ENCODE results near the gene CFAP90.

The CFAP90 gene

DNA sequence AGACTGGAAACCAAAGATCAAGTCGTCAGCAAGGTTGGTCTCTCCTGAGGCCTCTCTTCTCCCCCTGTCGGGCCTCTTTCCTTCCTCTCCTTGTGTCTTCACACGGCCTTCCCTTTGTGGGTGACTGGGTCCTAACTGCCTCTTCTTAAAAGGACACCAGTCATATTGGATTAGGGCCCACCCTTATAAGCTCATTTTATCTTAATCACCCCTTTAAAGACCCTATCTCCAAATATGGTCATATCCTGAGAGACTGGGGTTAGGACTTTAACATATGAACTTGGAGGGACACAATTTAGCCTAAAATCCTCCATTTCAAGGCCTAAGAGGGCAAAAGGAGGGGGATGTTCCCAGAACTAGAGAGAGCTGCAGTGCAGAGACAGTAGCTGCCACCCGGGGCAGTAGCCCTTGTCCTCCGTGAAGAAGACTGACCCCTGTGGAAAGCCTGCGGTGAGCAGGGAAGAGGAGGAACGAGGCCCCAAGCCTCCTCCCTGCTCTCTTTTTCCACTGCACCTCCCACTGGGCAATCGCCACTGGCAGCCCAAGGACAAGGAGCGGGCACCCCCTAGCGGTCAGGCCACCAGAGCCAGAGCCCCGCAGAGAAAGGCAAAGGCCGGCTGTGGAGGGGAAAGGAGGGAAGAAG lies 34.9 kb downstream of the CFAP90 start:
- DNase-seq = no peak

DNA sequence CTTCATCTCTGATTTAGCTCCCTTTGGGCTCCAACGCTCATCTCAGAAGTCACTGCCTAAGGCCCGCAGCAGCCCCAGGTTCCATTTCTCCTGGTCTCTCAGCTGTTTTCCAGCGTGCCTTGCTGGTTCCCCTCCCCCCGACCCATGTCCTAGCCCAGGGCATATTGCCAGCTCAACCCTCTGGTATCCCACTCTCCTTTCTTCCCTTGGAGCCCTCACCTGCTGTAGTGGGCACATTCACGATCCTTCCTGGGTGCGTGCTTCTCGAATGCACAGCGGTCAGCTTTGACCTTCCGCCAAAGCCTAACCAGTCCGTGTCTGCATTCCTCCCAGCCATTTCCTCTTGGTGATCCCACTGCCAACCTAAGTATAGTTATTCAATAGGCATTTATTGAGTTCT lies 36.1 kb downstream of the CFAP90 start:
- DNase-seq = no peak

DNA sequence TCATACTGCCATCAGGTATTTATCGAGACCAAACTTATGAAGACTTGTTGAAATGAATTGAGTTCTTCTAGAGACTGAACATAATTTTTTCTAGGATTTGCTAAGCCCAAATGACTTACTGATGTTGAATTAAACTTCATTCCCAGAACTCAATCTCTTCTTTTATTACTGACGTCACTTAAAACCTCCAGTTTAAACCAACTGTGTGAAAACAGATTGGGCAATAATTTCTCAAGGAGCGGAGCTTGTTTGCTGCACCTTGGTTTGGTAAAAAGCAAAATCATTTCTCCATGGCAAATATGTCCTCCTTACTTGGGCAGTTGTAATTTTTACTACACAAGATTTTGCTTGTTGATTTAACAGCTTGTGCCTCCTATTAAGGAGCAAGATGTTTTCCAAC lies 37.4 kb downstream of the CFAP90 start:
- DNase-seq = no peak

DNA sequence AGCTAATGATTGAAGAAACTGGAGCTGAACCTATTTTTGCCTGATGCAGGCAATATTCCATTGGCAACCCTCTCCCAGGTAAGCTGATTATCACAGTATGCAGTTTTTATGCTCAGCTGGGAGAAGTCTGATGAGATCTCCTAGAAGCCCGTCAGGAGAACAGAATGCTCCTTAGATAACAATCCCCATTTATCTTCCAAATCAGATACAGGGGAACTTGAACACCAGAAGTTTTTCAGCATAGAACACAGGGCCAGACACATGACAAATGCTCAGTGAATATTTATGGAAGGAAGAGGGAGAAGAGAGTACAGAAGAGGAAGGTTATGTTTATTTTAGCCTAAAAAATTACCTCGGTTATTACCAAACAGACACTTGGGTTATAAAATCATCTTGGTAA lies 37.9 kb downstream of the CFAP90 start:
- no peak for DNase-seq

DNA sequence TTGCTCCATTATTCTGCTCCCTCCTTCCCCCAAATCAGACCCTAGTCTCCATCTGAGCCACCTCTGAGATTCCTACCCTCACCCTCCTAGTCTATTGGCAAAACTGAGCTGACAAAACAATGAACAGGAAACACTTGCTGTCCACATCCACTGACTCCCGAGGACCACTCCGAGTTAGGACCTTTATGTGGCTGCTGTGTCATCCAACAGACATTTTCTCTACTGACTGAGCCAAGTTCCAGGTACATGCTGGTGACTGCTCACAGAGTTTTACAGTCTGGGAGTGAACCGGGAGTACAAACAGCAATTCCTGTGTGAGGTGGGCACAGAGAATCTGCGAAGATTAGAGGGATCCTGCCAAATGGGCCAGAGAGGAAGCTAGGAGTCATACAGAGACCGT lies 39.2 kb downstream of the CFAP90 start:
- no peak for DNase-seq

DNA sequence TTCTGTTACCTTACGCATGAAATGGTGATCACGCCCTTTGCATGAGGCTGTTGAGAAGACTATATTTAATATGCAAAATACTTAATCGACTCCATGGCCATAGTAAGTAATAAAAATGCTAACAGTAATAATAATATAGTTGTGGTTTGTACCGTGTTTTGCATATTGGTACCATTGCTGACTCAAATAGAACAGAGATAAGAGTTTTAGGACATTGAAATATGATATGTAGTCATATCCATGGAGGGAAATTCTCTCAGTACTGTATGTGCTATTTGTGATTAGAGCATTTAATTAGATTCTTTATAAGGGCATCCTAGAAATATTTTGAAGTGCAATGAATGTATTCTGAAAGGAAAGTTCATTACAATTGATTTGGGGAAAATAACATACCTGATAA lies 41.9 kb downstream of the CFAP90 start:
- DNase-seq = no peak

DNA sequence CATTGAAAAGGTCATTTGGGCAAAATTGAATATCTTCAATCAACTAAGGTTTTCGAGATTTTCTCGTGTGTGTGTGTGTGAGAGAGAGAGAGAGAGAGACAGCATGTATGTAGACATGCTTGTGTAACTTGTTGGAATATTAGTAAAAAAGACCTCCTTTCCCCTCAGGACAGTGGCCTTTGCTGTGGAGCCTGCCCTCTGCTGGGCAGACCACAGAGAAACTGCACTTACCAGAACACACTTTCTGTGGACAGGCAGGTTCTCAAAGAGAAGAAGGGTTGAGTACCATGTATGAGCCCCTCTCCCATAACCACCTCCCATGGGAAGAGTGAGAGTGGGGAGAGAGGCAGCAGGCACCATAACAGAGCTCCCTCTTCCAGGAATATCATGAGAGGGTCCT lies 45.6 kb downstream of the CFAP90 start:
- DNase-seq = no peak

DNA sequence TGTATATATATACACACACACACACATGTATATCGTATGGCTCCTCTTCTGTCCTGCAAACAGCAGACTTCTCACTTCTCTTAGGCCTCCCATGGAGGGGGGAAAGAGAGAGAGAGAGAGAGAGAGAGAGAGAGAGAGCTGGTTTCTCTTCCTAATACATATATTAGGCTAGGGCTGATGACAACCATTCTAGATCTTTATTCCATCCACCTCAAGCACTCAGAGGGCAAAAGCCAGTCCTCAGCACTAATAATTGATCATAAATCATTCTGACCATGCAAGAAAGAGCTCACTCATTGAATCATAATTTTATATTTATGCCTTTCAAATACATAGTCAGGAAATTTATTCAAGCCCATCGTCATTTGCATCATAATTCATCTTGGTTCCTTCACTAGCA lies 47.0 kb downstream of the CFAP90 start:
- DNase-seq = no peak

DNA sequence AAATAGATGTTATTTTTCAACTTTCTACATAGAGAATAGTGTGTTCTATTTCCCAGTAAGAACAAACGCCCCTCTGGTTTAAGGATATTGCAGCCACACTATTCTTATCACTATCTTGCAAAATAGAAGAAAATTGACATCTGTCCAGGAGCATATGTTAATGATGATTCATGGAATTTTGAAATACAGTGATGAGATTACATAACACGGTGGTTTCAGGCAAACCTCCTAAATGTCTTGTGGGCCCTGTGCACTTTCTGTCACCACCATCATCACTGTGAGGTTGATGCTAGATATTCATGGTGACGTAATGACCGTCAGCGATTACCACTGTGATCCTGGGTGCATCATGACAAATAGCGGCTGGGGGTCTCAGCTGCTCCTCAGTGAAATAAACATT lies 48.1 kb downstream of the CFAP90 start:
- no peak for DNase-seq

DNA sequence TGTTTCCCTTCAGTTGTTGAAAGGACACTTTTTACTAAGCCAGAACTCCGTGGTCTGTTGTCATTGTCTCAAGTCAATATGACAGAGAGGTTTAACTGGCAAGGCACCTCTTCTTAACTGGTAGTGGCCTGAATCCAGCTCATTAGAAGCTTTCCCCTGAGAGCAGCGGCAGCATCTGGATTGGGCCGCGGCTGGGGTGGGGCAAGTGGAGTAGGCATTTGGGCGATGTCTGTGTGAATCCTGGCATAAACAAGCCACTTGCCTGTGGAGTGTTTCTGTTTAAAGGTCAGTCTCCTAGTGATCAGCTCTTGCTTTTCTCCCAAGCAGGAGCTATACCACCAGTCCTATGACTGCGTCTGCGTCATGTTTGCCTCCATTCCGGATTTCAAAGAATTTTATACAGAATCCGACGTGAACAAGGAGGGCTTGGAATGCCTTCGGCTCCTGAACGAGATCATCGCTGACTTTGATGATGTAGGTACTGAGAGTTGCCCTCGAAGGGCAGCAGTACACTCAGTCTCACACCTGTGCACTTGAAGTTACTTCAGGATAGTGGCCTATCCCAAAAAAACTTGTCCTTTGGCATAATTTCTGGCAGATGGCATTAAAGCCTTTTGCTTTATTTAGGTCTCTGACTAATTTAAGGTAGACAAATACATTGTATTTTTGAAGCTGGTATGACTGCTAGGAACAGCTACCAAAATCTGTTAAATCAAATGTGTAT lies 48.9 kb downstream of the CFAP90 start:
- DNase-seq = peak; percentile 54

DNA sequence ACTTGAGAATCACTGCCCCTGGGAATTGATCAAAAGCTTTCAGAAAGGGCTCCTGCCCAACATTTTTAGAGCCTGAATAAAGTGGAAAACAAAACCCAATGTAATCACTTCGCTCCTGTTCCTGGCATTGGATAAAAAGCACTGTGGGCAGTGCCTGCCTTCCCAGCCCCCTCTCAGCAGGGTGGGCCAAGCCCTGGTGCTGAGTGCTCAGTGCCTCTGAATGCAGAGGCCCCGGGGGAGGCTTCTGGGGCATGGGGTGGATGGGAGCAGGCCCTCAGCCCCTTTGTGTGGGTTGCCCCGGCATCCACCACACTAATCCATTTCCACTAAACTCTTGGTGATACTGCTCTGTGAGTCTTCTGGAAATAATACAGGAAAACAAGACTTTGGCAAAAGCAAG lies 55.6 kb downstream of the CFAP90 start:
- no peak for DNase-seq

DNA sequence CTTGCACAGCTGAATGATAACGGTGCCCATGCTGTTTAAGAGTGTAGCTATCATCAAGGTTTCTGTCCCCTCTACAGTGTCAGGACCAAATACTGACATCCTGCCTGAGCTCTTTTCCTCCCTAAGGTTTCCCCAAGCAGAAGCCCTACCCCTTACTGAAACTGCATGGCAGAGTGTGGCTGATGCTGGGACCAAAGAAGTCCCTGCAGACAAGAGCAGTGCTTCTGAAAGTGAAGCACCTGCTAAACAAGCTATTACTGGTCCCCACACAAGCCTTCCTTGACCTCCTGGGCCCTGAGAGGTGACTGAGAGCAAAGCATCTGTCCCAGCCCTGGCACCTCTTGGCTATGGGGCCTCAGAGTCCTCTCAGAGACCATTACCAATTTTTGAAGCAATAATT lies 56.1 kb downstream of the CFAP90 start:
- DNase-seq = no peak

DNA sequence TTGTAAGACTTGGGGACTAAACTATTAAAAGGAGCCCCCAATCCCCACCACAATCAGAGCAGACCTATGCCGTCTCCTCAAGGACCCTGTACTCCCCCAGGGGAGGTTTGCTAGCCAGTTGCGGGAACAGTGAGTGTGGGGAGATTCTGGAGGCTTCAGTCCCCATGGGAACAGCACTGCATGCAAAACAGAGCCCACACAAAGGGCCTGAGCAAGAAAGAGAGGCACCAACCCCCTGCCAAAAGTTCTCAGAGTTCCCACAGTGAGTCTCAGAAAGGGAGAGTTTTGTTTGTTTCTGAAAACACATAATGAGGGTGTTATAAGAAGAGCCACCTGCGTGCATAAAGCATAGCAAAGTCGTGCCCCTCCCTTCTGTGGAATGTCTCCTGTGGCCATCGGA lies 56.6 kb downstream of the CFAP90 start:
- DNase-seq = no peak

DNA sequence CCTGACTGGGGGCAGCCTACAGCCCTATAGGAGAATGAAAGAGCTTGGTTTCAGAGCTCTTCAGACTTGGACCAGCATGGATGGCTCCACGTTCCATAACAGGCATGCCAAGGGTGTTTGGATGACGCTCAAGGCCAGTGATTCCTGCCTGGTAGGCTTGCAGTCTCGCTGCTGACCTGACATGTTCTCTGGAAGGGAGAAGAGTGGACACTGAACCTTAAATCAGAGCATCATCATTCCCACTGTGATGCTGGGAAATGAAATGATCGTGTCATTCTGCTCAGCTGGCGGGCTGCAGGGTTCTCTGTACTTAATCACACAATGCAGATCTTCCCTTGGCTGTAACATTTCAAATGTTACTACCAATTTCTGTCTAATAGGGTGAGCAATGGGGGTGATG lies 57.0 kb downstream of the CFAP90 start:
- DNase-seq = no peak

DNA sequence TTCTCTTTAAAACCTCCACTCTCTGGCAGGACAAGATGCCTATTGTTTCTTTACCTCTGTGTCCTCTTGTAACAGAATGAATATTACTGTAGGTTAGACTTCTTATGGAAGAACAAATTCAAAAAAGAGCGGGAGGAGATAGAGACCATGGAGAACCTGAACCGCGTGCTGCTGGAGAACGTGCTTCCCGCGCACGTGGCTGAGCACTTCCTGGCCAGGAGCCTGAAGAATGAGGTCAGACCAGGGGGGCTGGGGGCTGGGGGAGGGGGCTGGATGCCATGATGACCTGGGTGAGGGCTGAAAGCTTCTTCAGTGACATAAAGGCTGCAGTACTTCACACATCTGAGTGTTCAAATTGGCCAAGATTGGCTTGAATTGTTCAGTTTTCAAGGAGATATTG lies 61.4 kb downstream of the CFAP90 start:
- DNase-seq = no peak

DNA sequence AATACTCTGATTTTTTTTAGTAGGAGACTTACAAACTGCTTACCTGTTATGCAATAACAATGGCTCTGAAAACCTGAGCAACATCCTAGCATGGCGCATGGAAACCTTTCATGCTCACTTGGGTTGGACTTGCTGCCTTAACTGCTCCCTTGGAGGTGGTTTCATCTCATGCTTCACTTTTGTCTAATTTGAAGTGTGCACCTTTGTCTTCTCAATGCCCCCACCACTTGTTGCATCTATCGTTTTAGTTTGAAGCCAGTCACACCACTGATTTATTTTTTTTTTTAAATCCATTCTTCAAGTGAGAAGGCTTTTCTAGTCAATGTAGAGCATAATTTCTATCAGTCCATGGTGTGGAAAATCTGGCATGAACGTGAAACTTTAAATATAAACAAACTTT lies 63.2 kb downstream of the CFAP90 start:
- DNase-seq = no peak

DNA sequence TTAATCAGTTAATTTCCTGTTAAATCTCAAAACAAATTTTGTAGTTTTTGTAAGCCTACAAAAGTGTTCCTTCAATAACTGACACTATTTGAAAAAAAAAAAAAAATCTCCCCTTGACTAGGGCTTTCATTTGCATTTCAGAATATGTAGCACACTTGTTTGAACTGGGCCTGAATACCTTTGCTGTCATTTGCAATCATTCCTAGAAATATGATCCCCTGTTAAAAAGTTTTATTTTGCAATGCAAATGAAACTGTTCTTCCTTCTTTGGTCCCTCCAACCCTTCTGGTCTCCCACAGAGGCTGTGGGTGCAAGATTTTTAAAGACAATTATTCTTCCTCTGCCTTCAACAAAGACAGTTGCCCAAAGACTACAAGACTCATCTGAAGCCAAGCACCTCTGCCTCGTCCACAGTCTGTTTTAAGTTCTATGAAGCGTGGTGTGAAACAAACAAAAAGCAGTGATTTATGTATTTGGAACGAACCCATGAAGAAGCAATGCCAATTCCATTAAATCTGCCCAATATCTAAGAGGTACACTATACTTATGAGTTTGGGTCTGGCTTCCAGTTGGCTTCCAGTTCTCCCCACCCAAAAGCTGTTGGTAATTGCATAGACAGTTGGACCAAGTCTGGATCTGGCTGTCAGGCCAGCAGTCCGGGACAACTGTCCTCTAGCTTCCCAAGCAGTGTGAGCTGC lies 66.1 kb downstream of the CFAP90 start:
- no peak for DNase-seq

DNA sequence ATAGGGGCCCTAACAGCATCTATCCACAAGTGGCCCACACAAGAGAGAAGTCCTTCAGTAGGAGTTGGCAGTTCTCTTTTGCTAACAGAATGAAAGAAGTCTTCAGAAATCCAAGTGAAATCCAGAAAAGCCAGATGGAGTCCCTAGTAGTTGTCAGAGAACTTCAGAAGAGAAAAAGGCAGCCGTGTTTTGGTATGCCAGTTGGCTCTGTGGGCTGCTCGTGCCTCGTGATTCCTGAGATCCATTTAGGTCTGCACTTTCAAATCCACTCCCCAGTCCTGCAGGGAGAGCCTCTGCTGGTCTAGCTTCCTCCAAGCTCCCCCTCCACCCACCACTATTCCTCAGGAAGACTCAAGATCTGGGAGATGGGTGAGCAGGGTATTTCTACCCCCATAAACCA lies 69.0 kb downstream of the CFAP90 start:
- no peak for DNase-seq
